Stimulated activated CD4-positive, alpha-beta T cell treated with anti-CD3 and anti-CD28 coated beads, Interleukin-2, amount 100 ng/mL, for 48 hours (primary cell): Measurements from ENCODE around the gene UBE3A.
"Not testable (repeated sequence)": the region's sequence is repeated elsewhere in the genome, so short reads cannot be mapped to it uniquely, and the experiment has no call there.

ENCODE experiments used
- DNase-seq, 2 donors: peaks; one replicate each; pipeline ENCODE4 v3.0.0-alpha.2; 2020

Gene UBE3A

DNA sequence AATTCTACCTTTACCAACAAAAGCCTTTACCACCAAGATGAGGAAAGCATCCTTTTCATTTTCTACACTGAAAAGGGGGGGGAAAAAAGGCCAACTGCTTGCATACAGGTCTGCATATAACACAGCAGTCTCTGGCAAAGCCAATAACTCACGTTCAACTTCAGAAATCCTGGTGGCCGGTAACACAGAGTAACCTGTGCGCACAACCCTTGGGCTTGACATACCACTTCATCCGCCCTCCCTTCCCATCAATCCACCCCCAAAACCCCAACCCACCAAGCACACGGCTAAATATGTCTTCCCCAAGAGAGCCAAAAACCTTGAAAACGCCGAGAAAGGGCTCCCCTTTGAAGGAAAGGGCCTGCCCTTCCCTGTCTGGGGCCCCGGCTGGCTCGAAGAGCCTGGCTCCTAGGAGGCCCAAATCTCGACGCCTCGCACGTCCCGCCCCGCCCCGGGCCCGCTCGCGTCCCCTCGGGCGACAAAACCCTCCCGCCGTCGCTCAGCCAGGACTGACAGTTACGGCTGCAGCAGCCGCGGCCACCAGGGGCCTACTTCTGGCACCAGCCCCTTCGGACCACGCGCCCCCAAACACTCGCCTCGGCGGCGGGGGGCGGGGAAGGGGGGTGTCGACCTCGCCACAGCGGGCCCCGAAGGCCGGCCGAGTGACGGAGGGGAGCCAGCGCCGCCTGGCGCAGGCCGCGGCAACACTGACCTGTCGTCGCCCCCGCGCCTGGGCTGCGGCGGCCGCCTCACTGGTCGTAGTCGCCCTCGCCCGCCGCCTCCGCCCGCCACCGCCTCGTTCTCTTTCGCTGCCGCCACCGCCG, 835 bp downstream of the UBE3A start:
- peak; percentile 43 to 51 for DNase-seq

DNA sequence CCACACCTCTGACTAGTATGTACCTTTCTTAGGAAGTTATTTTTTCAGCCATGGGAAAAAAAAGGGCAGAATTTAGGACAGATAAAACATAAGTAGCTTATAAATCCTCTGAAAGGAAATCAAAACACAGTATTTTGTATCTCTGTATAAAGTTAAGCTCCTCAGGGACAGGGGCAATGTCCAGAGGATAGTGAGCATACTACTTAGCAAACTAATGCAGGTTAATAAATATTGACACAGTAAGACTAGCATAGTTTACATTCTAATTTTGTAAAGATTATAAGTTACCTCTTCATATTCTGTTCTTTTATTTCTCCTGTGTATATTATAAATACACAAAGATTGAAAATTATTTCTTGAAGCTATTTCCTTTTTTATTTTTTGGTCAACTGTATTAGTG, 2.1 kb downstream of the UBE3A start:
- no peak for DNase-seq

DNA sequence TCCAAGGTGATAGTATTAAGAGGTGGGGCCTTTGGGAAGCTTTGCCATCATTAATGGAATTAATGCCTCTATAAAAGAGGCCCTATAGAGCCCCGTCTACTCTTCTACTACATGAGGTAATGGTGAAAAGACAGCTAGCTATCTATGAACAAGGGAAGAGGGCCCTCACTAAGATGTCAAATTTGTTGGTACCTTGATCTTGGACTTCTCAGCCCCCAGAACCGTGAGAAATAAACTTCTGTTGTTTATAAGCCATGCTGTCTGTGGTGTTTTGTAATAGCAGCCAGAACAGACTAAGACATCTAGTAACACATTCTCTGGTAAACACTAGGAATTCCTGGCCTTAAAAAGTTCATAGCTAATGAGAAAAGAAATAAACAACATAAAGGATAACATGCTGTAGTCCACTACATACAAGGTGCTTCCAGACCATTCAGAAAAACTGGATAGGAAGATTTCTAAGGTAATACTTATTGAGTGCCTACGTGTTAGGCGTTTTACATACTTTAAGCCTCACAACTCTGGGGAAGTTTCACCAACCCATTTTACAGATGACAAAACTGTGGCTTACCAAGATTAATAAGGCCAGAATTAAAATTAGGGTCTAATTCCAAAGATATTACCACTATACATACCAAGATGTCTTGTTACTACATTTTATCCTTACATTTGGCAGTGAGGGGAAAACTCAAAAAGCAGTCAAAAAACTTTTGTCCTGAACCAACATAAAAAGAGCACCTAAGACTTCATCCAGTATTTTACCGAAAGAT, 3.2 kb downstream of the UBE3A start:
- DNase-seq = no peak

DNA sequence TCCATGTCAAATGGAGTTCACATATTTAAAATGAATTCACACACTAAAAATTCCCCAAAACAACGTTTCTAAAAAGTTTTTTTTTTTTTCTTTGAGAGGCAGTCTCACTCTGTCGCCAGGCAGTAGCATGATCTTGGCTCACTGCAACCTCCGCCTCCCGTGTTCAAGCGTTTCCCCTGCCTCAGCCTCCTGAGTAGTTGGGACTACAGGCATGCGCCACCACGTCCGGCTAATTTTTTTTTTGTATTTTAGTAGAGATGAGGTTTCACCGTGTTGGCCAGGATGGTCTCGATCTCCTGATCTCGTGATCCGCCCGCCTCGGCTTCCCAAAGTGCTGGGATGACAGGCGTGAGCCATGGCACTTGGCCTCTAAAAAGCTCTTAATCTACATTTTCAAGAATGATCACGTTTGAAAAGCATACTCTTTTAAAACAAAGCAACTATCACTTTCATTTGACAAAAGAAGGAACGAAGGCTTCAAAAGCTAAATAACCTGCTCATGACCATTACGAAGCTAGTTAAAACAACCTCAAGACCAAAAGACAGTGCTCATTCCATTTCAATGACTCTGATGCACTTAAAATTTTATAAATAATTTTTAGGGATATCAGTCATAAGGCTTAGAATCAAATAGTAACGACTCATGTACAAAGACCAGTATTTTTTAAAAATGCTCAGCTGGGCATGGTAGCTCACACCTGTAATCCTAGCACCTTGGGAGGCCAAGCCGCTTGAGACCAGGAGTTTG, 5.5 kb downstream of the UBE3A start:
- DNase-seq = no peak

DNA sequence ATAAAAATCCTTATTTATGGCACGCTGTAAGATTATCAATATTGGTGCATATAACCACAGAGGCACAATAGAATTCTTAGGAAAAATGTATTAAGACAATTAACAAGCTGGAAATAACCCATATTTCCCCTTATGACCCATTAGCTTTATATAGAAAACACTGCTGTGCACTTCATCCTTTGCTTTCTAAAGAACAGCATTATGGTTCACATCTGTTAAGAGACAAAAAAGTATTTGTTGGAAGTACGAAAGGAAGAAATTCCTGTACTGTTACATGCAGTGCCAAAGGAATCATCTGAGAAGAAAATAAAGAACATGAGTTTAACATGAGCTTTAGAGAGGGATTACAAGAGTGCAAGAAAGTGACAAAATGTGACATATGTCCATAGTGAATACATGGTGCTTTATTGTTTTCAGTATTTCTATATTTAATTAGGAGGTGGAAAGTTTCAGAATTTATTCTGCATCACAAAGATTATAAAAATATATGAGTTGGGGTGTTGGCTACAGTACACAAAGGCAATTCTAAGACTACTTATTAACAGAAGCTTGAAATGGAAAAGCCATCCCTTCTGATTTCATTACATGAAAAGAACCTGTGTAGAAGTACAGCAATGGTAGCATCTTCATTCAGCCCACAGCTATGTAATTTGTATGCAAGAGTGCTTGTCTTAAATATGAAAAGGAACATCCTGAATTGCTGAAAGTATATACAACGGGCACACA, 6.8 kb downstream of the UBE3A start:
- no peak for DNase-seq

DNA sequence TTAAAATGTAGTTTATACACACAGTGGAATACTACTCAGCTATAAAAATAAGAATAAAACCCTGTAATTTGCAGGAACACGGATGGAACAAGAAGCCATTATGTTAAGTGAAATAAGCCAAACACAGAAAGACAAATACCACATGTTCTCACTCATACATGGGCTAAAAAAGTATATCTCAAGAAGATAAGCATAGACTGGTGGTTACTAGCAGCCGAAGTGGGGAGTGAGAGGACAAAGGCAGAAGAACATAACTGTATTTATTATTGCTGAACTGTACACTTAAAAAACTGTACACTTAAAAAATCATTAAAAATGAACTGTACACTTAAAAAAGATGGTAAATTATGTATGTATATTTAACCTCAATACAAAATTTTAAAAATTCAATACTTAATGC, 11.0 kb downstream of the UBE3A start:
- no peak for DNase-seq

DNA sequence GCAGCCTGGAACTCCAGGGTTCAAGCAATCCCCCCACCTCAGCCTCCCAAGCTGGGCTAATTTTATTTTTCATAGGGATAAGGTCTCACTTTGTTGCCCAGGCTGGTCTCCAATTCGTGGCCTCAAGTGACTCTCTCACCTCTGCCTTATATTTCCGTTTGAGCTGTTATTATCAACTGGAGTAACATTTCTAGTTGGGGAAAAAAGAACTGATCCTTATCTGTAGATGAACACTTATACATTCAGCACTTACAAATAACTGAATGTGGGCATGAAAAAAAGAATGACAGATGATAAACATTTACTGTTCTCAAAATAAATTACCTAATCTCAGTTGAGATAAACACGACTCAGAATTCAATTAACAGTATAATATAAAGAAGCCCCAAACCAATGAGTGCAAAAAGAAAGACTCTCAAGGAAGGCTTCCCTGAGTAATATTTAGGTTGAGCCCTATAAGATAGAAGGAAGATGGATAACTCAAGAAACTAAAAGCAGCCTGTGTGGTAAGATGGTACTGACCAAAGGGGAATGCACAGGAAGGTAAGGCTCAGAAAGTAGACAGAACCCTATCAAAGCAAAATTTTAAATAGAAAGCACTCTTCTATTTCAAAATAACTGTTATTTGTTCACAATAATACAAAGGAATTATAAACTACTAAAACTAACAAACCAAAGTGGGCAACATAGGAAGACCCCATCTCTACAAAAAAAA, 11.8 kb downstream of the UBE3A start:
- DNase-seq = no peak

DNA sequence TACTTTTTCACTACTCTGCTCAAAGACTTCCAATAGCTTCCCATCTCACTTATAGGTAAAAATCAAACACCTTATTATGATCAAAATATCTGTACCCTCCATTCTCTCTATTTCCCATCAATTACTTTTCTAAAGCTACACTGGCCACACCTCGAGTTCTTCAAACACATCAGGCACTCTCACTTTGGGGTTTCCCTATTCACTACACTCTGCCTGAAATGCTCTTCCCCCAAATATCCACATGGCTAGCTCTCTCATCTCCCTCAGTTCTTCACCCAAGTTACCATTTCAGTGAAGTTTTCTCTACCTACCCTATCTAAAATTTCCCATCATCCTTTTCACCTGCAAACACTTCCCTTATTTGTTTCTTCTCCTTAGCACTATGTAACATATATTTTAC, 14.8 kb downstream of the UBE3A start:
- no peak for DNase-seq

DNA sequence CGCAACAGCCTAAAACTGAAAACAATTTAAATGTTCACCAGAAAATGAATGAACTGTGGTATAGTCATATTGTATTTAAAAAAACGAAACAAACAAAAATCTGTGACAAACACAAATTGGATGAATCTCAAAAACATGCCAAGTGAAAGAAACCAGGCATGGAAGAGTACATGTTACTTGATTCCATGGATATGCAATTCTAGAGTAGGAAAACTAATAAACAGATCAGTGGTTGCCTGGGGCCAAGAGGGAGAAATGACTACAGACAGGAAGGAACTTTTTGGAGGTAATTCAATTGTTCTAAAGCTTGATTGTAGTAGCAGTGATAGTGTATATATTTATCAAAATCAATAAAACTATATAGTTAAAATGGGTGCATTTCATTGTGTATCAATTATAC, 16.8 kb downstream of the UBE3A start:
- DNase-seq = no peak

DNA sequence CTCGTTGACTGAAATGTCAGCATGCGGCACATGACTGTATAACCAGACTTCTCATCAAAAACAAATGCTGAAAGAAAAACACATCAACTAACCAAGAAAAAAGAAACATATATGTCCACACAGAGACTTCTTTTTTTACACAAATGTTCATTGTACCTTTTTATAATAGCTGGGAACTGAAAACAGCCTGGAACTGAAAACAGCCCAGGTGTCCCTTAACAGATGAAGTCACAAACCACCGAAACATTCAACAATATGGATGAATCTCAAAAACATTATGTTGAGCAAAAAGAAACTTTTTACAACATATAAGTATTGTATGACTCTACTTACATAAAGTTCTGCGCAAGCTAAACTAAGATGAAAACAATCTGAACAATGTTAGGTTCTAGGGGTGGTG, 20.6 kb downstream of the UBE3A start:
- DNase-seq = no peak

DNA sequence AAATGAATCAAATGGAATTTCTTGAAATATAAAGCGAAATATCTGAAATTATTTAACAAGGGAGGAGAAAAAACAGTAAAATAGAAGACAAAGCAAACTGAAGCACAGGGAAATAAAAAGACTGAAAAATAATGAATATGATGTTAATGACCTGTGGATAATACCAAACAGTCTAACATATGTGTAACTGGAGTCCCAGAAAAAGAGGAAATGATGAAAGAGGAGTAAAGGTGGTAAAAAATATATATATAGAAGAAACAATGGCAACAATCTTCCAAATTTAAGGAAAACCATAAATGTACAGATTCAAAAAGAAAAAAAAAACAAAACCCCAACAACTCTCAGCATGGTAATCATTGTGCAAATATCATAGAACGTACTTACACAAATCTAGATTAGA, 21.2 kb downstream of the UBE3A start:
- no peak for DNase-seq

DNA sequence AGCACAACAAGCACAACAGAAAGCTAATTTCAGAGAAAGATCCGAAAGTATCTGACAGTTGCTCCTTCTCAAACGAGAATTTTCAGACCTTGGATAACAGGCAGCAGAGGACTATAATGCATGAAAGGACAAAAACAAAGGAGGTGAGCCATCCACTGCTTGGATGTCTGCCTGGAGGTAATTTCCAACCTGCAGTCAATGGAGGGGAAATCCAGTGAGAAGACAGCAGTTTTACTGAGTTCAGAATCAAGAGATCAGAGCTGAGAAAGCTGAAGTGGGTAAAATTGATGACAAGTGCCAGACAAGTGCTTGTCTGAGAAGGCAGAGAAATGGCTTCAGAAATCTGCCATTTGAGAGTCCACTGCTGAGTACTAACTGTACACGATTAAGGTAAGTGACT, 22.1 kb downstream of the UBE3A start:
- no peak for DNase-seq

DNA sequence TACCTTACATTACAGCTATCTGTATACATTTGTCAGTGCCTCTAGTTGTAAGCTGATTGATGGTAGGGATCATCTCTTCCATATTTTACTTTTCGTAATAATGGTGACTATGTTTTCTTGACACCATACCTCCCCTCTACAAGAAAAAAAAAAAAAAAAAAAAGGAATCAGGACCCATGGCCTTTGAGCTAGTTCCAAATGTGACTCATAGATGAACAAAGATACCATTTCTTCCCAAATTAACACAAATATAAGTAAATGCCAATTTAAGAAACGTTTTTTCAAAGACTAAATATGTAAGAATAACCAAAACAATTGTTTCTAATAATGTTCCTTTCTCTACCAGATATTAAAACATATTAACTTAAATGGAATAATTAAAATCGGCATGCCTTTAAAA, 23.1 kb downstream of the UBE3A start:
- no peak for DNase-seq

DNA sequence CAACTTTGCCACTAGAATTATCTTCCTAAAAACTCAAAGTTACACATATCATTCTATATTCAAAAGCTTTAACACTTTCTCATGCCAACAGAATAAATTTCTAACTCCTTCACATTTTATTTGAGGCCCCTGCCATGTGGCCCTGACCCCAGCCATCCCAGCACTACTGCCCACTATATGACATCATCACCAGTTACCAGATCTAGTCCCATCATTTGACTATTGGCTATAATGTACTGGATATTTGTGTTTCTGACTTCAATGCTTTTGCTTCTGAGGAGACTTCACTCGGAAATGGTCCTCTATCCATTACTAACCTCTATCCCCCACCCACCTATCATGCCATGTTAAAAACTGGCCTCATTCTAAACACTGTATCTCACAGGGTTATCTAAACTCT, 23.6 kb downstream of the UBE3A start:
- no peak for DNase-seq

DNA sequence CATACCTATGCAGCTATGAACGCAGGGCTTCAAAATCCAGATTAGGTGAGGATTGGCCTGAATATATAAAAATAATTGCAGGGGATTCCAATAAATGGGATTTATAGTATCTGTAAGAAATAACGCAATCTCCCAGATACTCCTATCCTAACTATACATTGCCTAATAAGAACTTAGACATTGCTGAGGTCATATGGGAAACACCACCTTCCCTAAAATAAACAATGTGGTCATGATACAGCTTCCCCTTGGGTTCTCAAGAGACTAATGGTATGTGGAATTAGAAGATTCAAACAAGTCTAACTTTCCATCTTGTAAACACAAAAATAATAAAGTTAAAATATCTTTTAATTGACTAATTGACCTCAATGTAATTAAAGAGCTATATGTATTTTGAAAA, 28.2 kb downstream of the UBE3A start:
- no peak for DNase-seq

DNA sequence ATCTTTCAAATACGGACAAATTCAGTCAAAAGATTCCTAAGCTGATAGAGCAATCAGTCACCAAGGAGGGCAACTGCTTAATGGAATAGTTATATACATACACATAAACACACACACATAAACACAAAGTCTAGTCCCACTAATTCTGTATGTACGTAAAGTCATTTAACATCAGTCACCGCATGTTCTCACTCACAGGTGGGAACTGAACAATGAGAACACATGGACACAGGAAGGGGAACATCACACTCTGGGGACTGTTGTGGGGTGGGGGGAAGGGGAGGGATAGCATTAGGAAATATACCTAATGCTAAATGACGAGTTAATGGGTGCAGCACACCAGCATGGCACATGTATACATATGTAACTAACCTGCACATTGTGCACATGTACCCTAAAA, 29.1 kb downstream of the UBE3A start:
- not testable (repeated sequence) for DNase-seq

DNA sequence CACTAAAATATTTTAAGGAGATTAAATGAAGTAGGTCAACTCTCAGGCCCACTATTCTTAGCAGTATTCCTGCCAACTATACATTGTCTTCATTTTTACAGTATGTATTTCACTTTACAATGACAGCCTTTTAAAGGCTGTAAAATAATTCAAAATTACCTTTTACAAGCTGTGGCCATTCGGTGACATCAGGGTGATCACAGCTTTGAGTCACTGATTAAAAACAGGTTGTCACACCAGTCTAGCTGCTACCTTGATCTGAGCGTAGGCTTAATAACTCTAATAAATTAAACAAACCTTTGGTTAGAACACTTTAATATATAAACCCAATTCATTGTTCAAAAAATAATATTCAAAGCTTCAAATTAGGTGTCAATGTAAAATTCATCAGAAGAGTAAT, 29.9 kb downstream of the UBE3A start:
- no peak for DNase-seq

DNA sequence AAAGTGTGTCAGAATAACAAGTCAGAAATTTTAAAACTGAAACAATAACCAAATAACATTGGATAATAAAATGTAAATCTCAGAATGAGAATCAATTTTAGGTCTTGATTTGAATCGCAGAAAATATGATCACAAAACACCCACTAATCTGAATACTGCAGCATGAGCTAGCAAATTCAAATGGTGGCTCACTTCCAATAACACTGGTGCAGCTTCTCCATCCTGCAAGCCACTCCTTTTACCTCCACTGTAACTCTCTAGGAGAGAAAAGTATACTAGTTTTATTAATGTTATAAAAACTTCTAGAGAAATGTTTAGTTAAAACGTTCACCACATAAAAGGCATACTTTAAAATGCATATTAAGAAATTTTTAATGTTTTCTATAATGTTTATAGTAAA, 30.4 kb downstream of the UBE3A start:
- no peak for DNase-seq

DNA sequence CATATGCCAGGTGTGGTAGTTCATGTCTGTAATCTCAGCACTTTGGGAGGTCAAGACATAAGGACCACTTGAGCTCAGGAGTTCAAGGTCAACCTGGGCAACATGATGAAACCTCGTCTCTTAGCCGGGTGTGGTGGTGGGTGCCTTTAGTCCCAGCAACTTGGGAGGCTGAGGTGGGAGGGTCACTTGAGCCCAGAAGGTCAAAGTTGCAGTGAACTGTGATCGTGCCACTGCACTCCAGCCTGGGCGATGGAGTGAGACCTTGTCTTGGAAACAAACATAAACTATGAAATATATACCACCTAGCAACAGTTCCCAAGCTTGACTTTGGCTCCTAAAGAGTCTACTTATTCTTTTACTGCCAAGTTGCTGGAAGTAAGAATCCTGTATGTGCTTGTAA, 30.9 kb downstream of the UBE3A start:
- no peak for DNase-seq

DNA sequence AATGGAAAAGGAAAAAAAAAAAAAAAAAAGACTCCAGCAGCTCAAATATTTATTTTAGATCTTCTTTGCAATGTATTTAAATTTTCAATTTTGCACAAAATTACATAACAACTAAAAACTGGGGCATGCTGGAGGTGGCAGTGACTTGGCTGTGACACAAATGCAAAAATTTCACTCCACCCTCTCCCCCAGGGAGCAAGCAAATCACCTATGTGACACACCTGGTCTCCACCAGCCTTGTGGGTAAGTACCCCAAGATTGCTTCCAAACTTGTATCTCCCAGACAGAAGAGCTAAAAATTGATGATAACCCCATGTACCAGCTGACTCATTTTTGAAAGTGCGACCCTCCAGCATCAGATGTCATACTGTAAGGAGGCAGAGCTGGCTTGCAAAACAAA, 32.0 kb downstream of the UBE3A start:
- no peak for DNase-seq

DNA sequence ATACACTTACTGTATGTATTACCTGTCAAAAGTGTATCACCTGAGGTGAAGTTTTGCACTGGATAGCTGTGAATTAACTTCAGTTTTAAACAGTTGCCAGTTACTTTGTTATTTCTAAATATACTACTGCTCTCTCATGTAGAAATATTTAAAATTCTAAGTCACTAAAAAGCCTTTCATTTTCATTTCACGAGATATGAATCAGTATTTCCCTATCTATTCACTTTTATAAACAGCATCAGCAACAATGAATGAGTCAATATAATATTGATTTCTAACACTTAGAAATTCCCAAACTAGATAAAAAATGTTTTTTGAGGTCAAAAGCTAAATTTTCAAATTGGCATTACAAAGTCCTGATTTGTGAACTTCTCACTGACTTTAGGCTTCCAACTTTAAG, 32.6 kb downstream of the UBE3A start:
- no peak for DNase-seq

DNA sequence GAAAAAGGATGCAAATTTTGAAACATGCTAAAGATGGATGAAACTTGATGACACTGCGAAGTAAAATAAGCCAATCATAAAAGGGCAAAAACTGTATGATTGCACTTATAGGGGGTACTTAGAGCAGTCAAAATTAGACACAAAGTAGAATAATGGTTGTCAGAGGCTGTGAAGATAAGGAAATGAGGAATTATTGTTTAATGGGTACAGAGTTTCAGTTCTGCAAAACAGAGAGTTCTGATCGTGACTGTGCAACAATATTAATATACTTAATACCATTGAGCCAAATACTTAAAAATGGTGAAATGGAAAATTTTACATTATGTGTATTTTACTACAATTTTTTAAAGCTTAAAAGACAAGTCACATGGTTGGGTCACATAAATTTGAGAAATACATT, 35.1 kb downstream of the UBE3A start:
- DNase-seq = no peak

DNA sequence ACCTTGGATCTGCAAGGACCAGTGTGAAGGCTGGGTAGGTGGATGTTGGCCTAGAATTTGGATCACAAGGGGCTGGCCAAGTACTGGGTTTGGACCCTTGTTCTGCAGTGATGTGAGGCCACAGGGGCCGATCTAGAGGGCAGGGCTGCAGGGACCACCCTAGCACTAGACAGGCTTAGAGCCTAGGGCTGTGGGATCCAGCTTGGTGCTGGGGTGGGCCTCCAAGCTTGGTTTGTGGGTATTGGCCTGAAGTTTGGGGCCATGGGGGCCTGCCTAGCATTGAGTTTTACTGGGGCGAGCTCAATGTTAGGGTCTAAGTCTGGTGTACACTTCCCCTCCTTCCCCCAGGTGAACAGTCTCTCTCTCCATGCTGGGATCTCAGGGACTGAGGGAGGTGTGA, 36.5 kb downstream of the UBE3A start:
- no peak for DNase-seq
